ENCODE measurements around the gene MRPS7.
"Not testable (repeated sequence)": the region's sequence is repeated elsewhere in the genome, so short reads cannot be mapped to it uniquely, and the experiment has no call there.

MRPS7 gene

GRCh38 chr17:75244133-75244866 lies 17.4 kb upstream of the MRPS7 start:
- no peak for DNase-seq

GRCh38 chr17:75245011-75245410 lies 16.7 kb upstream of the MRPS7 start:
- DNase-seq = no peak

- no peak for DNase-seq
These were observed 15.3 kb upstream of the MRPS7 start for GRCh38 chr17:75246404-75246803.

GRCh38 chr17:75249564-75249963 lies 12.1 kb upstream of the MRPS7 start:
- no peak for DNase-seq

- no peak for DNase-seq
These were observed 11.6 kb upstream of the MRPS7 start for GRCh38 chr17:75250009-75250471.

GRCh38 chr17:75252039-75252816 lies 9.5 kb upstream of the MRPS7 start:
- DNase-seq = no peak

GRCh38 chr17:75255954-75256698 lies 5.6 kb upstream of the MRPS7 start:
- not testable (repeated sequence) for DNase-seq

GRCh38 chr17:75257228-75257627 lies 4.5 kb upstream of the MRPS7 start:
- DNase-seq = not testable (repeated sequence)

GRCh38 chr17:75260641-75261335 lies 891 bp upstream of the MRPS7 start:
- DNase-seq = no peak

- no peak for DNase-seq
These were observed 480 bp downstream of the MRPS7 start for GRCh38 chr17:75262112-75262606.

GRCh38 chr17:75263055-75263454 lies 1.4 kb downstream of the MRPS7 start:
- DNase-seq = no peak

GRCh38 chr17:75265614-75266315 lies 4.1 kb downstream of the MRPS7 start:
- DNase-seq = no peak

- peak; percentile 39 for DNase-seq
These were observed 4.9 kb downstream of the MRPS7 start for GRCh38 chr17:75266316-75267152.

- no peak for DNase-seq
These were observed 5.4 kb downstream of the MRPS7 start for GRCh38 chr17:75267153-75267410.

- no peak for DNase-seq
These were observed 5.9 kb downstream of the MRPS7 start for GRCh38 chr17:75267411-75268232.

GRCh38 chr17:75269844-75270217 lies 8.2 kb downstream of the MRPS7 start:
- no peak for DNase-seq

GRCh38 chr17:75270218-75270965 lies 8.7 kb downstream of the MRPS7 start:
- no peak for DNase-seq

- DNase-seq = no peak
These were observed 9.2 kb downstream of the MRPS7 start, which contains the start of gene MIF4GD for GRCh38 chr17:75270966-75271232. Gene MIF4GD, minus strand, starts transcription at chr17:75271231. Its CDS starts 1,036 bp downstream, at chr17:75270195.

- DNase-seq = no peak
These were observed 9.7 kb downstream of the MRPS7 start for GRCh38 chr17:75271233-75271954.

Measured in NCI-H2107 (cell line).